Endothelial cell of umbilical vein (primary cell): Measurements from ENCODE around the gene MKLN1.

Experiments used
- EZH2 ChIP-seq: IDR thresholded peaks from 2 replicates; pipeline ENCODE4 v1.6.1; 2012; ENCODE audit warnings: borderline replicate concordance, low read depth, mild to moderate bottlenecking, moderate library complexity, low read length, inconsistent platforms; ENCODE audit not compliant: severe bottlenecking
- JUN ChIP-seq: IDR thresholded peaks from 2 replicates; pipeline ENCODE4 v1.6.1; 2011; ENCODE audit warnings: borderline replicate concordance, low read depth; ENCODE audit not compliant: insufficient read length, insufficient read depth
- MYC ChIP-seq: IDR thresholded peaks from one replicate; pipeline ENCODE4 v1.6.1; 2011; ENCODE audit warnings: mild to moderate bottlenecking, low read depth, low read length
- POLR2A ChIP-seq: IDR thresholded peaks from 2 replicates; pipeline ENCODE4 v1.6.1; 2012; ENCODE audit warnings: low read depth, mild to moderate bottlenecking, control low read depth, low read length
- POLR2AphosphoS5 ChIP-seq: IDR thresholded peaks from 2 replicates; pipeline ENCODE4 v1.6.1; 2012; ENCODE audit warnings: low read depth, mild to moderate bottlenecking, control low read depth, low read length, moderate library complexity; ENCODE audit not compliant: insufficient read depth
- TF ChIP-seq, protein P1 (sequence below), 2 donors: IDR thresholded peaks; 1 replicate in 1 of 2; 2 replicates in 1 of 2; pipeline ENCODE4 v1.5.1; 2011; ENCODE audit warnings: low read length in 2 of 2, mild to moderate bottlenecking in 2 of 2, moderate library complexity in 2 of 2, control low read depth in 1 of 2, inconsistent platforms in 1 of 2, low read depth in 1 of 2; ENCODE audit not compliant: insufficient read depth in 1 of 2; ENCODE audit errors: extremely low read depth in 1 of 2

DNA sequence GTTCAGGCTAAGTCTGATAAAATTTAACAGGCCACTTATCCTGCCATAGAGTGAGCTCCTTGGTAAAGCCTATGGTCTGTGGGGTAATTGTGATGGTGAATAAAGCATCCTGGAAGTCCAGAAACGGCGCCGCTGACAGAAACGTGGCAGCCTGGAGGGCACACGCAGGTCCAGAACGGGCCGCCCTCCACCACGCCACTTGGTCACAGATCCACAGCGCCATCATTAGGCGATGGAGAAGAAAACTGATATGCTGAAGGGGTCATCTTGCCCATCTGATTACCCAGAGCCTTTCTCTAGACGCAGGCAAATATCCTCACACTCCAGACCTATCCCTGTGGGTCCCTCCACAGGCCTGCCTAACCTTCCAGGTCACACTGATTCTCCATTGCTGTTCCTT lies 190.9 kb downstream of the MKLN1 start:
- TF ChIP-seq, protein P1, sequence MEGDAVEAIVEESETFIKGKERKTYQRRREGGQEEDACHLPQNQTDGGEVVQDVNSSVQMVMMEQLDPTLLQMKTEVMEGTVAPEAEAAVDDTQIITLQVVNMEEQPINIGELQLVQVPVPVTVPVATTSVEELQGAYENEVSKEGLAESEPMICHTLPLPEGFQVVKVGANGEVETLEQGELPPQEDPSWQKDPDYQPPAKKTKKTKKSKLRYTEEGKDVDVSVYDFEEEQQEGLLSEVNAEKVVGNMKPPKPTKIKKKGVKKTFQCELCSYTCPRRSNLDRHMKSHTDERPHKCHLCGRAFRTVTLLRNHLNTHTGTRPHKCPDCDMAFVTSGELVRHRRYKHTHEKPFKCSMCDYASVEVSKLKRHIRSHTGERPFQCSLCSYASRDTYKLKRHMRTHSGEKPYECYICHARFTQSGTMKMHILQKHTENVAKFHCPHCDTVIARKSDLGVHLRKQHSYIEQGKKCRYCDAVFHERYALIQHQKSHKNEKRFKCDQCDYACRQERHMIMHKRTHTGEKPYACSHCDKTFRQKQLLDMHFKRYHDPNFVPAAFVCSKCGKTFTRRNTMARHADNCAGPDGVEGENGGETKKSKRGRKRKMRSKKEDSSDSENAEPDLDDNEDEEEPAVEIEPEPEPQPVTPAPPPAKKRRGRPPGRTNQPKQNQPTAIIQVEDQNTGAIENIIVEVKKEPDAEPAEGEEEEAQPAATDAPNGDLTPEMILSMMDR (IDR thresholded peaks at IDR 0.05; ENCODE audit: extremely low read depth in 1 of 2, insufficient read depth in 1 of 2, low read depth in 1 of 2, low read length in 2 of 2): no peak
- no peak for TF ChIP-seq POLR2A
- TF ChIP-seq EZH2: no peak
- TF ChIP-seq MYC: no peak
- no peak for TF ChIP-seq JUN
- no peak for TF ChIP-seq POLR2AphosphoS5
